H1 (cell line): Measurements from ENCODE around the gene PRR23B. TPM values are rescaled to one million over a fixed set of nuclear protein-coding genes. Genes with fewer than 3 reads are reported as not detected.

Experiments used
- CTCF ChIA-PET: fragments of 300-600 bp; sonication (Branson Sonifier 250); formaldehyde crosslinking; loops from one replicate; lab custom pipeline; 2021; ENCODE audit not compliant: partially characterized antibody; lab: Charles Lee
- POLR2A ChIA-PET: fragments of 300-600 bp; sonication (Branson Sonifier 250); formaldehyde crosslinking; loops from one replicate; lab custom pipeline; 2021; ENCODE audit warnings: inconsistent platforms; ENCODE audit not compliant: partially characterized antibody; lab: Charles Lee
- DNase-seq, 2 experiments: peaks; one replicate each; pipeline versions ENCODE4 v3.0.0 to v3.0.0-alpha.2; 2010 to 2022; ENCODE audit warnings: low spot score in 2 of 2, low read depth in 1 of 2, mixed read lengths in 1 of 2
- FAIRE-seq: peaks from 2 replicates; lab custom pipeline; 2011; peaks lifted over from hg19 to GRCh38; lab: Jason Lieb, UNC
- H2AFZ ChIP-seq: 2 replicates; pipeline ENCODE4 v1.8.1; 2012; ENCODE audit warnings: low read length, inconsistent platforms
- H2AK5ac ChIP-seq: 2 replicates; pipeline ENCODE4 v1.6.1; 2013; ENCODE audit warnings: low read depth, low read length
- H2BK120ac ChIP-seq: replicated peaks from 2 replicates; pipeline ENCODE3; 2013; ENCODE audit warnings: low read depth, low read length, inconsistent platforms
- H2BK12ac ChIP-seq: 2 replicates; pipeline ENCODE4 v1.6.1; 2013; ENCODE audit warnings: low read depth, low read length
- H2BK15ac ChIP-seq: 2 replicates; pipeline ENCODE4 v1.6.1; 2013; ENCODE audit warnings: low read length
- H2BK20ac ChIP-seq: 2 replicates; pipeline ENCODE4 v1.6.1; 2013; ENCODE audit warnings: low read length
- H2BK5ac ChIP-seq: 2 replicates; pipeline ENCODE4 v1.6.1; 2013; ENCODE audit warnings: low read depth, low read length
- H3K14ac ChIP-seq: 2 replicates; pipeline ENCODE4 v1.6.1; 2013; ENCODE audit warnings: inconsistent platforms; ENCODE audit not compliant: insufficient read length
- H3K18ac ChIP-seq: 2 replicates; pipeline ENCODE4 v1.6.1; 2013; ENCODE audit warnings: low read length; ENCODE audit errors: extremely low read depth
- H3K23ac ChIP-seq: 2 replicates; pipeline ENCODE4 v1.6.1; 2013; ENCODE audit warnings: inconsistent platforms; ENCODE audit not compliant: insufficient read length
- H3K23me2 ChIP-seq: 2 replicates; pipeline ENCODE4 v1.6.1; 2013; ENCODE audit warnings: low read depth, low read length
- H3K27ac ChIP-seq: 2 replicates; pipeline ENCODE4 v1.6.1; 2011; ENCODE audit warnings: low read depth, low read length, inconsistent platforms
- H3K27me3 ChIP-seq, 4 experiments: replicated peaks in 1 of 4; 1 replicate in 1 of 4; 2 replicates in 3 of 4; pipeline versions ENCODE4 v1.6.1 to v1.8.1; 2011 to 2013; ENCODE audit warnings: low read length in 3 of 4, mild to moderate bottlenecking in 3 of 4, inconsistent platforms in 2 of 4, mixed read lengths in 2 of 4, moderate library complexity in 1 of 4; ENCODE audit not compliant: control insufficient read depth in 3 of 4, insufficient read depth in 3 of 4; ENCODE audit errors: extremely low read depth in 1 of 4
- H3K36me3 ChIP-seq, 4 experiments: 2 replicates each; pipeline versions ENCODE4 v1.6.1 to v1.8.1; 2011 to 2013; ENCODE audit warnings: mild to moderate bottlenecking in 4 of 4, low read length in 3 of 4, moderate library complexity in 2 of 4, control low read depth in 1 of 4, inconsistent platforms in 1 of 4; ENCODE audit not compliant: insufficient read depth in 4 of 4, control insufficient read depth in 2 of 4
- H3K4ac ChIP-seq: replicated peaks from 2 replicates; pipeline ENCODE3; 2013; ENCODE audit warnings: low read length, low read depth, mixed read lengths, inconsistent platforms; ENCODE audit not compliant: insufficient read length
- H3K4me1 ChIP-seq, 4 experiments: replicated peaks in 1 of 4; 1 replicate in 1 of 4; 2 replicates in 3 of 4; pipeline versions ENCODE4 v1.6.1 to v1.8.1; 2011 to 2013; ENCODE audit warnings: low read length in 3 of 4, inconsistent platforms in 2 of 4, mixed read lengths in 1 of 4; ENCODE audit not compliant: insufficient read depth in 4 of 4, control insufficient read depth in 3 of 4
- H3K4me2 ChIP-seq, 2 experiments: 2 replicates each; pipeline versions ENCODE4 v1.6.1 to v1.8.1; 2011 to 2013; ENCODE audit warnings: low read depth in 2 of 2, low read length in 2 of 2, control low read depth in 1 of 2, inconsistent platforms in 1 of 2, mild to moderate bottlenecking in 1 of 2; ENCODE audit not compliant: insufficient read depth in 1 of 2
- H3K4me3 ChIP-seq, 4 experiments: fragments of 200-600, 300-600 bp in 1 of 4; sonication (generic), shearing (Covaris generic), sonication (Bioruptor Twin) in 1 of 4; 2 replicates each; pipeline versions ENCODE4 v1.5.1 to v1.8.1; 2011 to 2016; ENCODE audit warnings: low read length in 4 of 4, low read depth in 3 of 4, control low read depth in 2 of 4, inconsistent platforms in 2 of 4, mild to moderate bottlenecking in 2 of 4, mixed read lengths in 1 of 4, moderate library complexity in 1 of 4; ENCODE audit not compliant: insufficient read depth in 2 of 4; ENCODE audit errors: extremely low read depth in 1 of 4
- H3K56ac ChIP-seq: replicated peaks from 2 replicates; pipeline ENCODE3; 2013; ENCODE audit warnings: low read depth, mild to moderate bottlenecking, mixed read lengths, low read length, inconsistent platforms; ENCODE audit not compliant: insufficient read length
- H3K79me1 ChIP-seq: 2 replicates; pipeline ENCODE4 v1.6.1; 2013; ENCODE audit warnings: low read depth, low read length, control low read depth
- H3K79me2 ChIP-seq, 2 experiments: 2 replicates each; pipeline versions ENCODE4 v1.6.1 to v1.8.1; 2012 to 2013; ENCODE audit warnings: low read length in 2 of 2, mild to moderate bottlenecking in 2 of 2, inconsistent platforms in 1 of 2; ENCODE audit not compliant: insufficient read depth in 2 of 2, control insufficient read depth in 1 of 2
- H3K9ac ChIP-seq, 4 experiments: replicated peaks in 1 of 4; 1 replicate in 1 of 4; 2 replicates in 3 of 4; pipeline versions ENCODE4 v1.6.1 to v1.8.1; 2011 to 2013; ENCODE audit warnings: low read depth in 3 of 4, low read length in 3 of 4, control low read depth in 2 of 4, mild to moderate bottlenecking in 2 of 4, moderate library complexity in 2 of 4, inconsistent platforms in 1 of 4; ENCODE audit errors: extremely low read depth in 1 of 4
- H3K9me3 ChIP-seq, 2 experiments: 2 replicates each; pipeline versions ENCODE4 v1.6.1 to v1.8.1; 2012 to 2013; ENCODE audit warnings: mild to moderate bottlenecking in 2 of 2, moderate library complexity in 2 of 2, control low read depth in 1 of 2, inconsistent platforms in 1 of 2, low read depth in 1 of 2, low read length in 1 of 2, mixed read lengths in 1 of 2; ENCODE audit not compliant: insufficient read depth in 2 of 2
- H4K20me1 ChIP-seq, 2 experiments: replicated peaks in 1 of 2; 2 replicates each; pipeline versions ENCODE3 to v1.8.1; 2011 to 2013; ENCODE audit warnings: inconsistent platforms in 2 of 2, low read length in 2 of 2, mild to moderate bottlenecking in 1 of 2; ENCODE audit not compliant: insufficient read depth in 2 of 2, control insufficient read depth in 1 of 2
- H4K5ac ChIP-seq: 2 replicates; pipeline ENCODE4 v1.6.1; 2013; ENCODE audit warnings: low read length, low read depth, mixed read lengths, inconsistent platforms; ENCODE audit not compliant: insufficient read length
- H4K8ac ChIP-seq: 2 replicates; pipeline ENCODE4 v1.8.0; 2013; ENCODE audit warnings: mild to moderate bottlenecking, moderate library complexity, low read length, inconsistent platforms; ENCODE audit not compliant: insufficient read depth; ENCODE audit errors: extremely low read depth
- H4K91ac ChIP-seq: replicated peaks from 2 replicates; pipeline ENCODE3; 2013; ENCODE audit warnings: low read length, mixed read lengths, inconsistent platforms; ENCODE audit not compliant: insufficient read length
- KDM4A ChIP-seq: IDR thresholded peaks from one replicate; pipeline ENCODE4 v1.7.1; 2012; ENCODE audit warnings: low read depth, mild to moderate bottlenecking, moderate library complexity, low read length, inconsistent platforms; ENCODE audit not compliant: severe bottlenecking
- MAFK ChIP-seq: IDR thresholded peaks from 2 replicates; pipeline ENCODE4 v1.6.1; 2012; ENCODE audit warnings: low read depth, mild to moderate bottlenecking, improper control_type of control experiment, low read length
- NRF1 ChIP-seq: IDR thresholded peaks from 2 replicates; pipeline ENCODE4 v1.6.1; 2011; ENCODE audit warnings: mild to moderate bottlenecking, low read depth, low read length, improper control_type of control experiment
- whole genome bisulfite sequencing, 2 experiments: shearing (Covaris generic) in 1 of 2; methylation state at CpG; one replicate each; pipeline versions ENCODE4 v1.1.6 to v1.1.7; 2013 to 2015; ENCODE audit warnings: low lambda C conversion rate in 2 of 2, mixed read lengths in 2 of 2, inconsistent platforms in 1 of 2, low coverage in 1 of 2, missing lambda C conversion rate in 1 of 2; ENCODE audit not compliant: insufficient replicate concordance in 2 of 2, insufficient coverage in 1 of 2, insufficient read length in 1 of 2; ENCODE audit errors: extremely low coverage in 1 of 2, missing lambda C conversion rate in 1 of 2; 5-methylcytosine and 5-hydroxymethylcytosine counted together
- polyA plus RNA-seq, 7 experiments: library from polyadenylated mRNA; depleted of rRNA in 3 of 7; stranded (reverse) in 5 of 7; unstranded in 2 of 7; fragments of >200 nt in 5 of 7; fragments of 200-250 nt in 2 of 7; gene quantifications; 1 replicate in 5 of 7; 2 replicates in 1 of 7; 4 replicates in 1 of 7; pipeline versions ENCODE4 v1.2.1 to v1.2.3, GENCODE V29; 2011 to 2013; ENCODE audit warnings: missing spikeins in 2 of 7, mixed read lengths in 2 of 7
- total RNA-seq: library from RNA; stranded (reverse); fragmentation: NEBNext Ultra II Directional; extraction: Animal tissue kit (Norgen Biotek cat#: 25700); gene quantifications from 2 replicates; pipeline ENCODE4 v1.2.1, GENCODE V29; 2021

PRR23B gene
- total and polyA plus RNA-seq, 2 of the 8 experiments (the other 6 are each of a cell fraction or from before 2014, with no cell fraction given) = not detected

GRCh38 chr3:139005356-139005993 lies 15.3 kb downstream of the PRR23B start:
- no peaks in the 10 kb centered on the region for H4K20me1 ChIP-seq
- H2BK20ac ChIP-seq = no peak overlapping the region
- no peak overlapping the region for H2BK120ac ChIP-seq
- no peak overlapping the region for H3K9ac ChIP-seq
- no peaks in the 10 kb centered on the region for H3K27me3 ChIP-seq
- H2BK15ac ChIP-seq = no peak overlapping the region
- H3K23ac ChIP-seq = no peak overlapping the region
- H3K4me3 ChIP-seq = no peak overlapping the region
- DNase-seq = no peak
- H4K91ac ChIP-seq = no peak overlapping the region
- H4K5ac ChIP-seq = no peak overlapping the region
- no peak for FAIRE-seq
- H3K9me3 ChIP-seq = peaks cover 0 to 11% of the 10 kb centered on the region in 2 experiments; a peak in 1 of 4 replicates
- no peak overlapping the region for H3K56ac ChIP-seq
- 0 out of 2 replicates have a peak overlapping the region, but pooled peaks have one; percentile 35 for H4K8ac ChIP-seq
- no peaks in the 10 kb centered on the region for H3K23me2 ChIP-seq
- no peak for TF ChIP-seq KDM4A
- no peak for TF ChIP-seq NRF1
- TF ChIP-seq MAFK = no peak
- no peak overlapping the region for H2BK5ac ChIP-seq
- H3K4me1 ChIP-seq = no peaks in the 10 kb centered on the region
- 94% methylated on average over 42 of the region's 45 CpGs; no CpG with 5 or more reads in 1 of the 2 experiments for WGBS, 2 experiments
- CTCF ChIA-PET = interaction anchor here (1.8 kb wide), 1 partner anchor 106 kb away, joined by 4 read pairs; no protein-coding TSS in a partner anchor
- no peak overlapping the region for H3K4me2 ChIP-seq
- no peaks in the 10 kb centered on the region for H3K79me1 ChIP-seq
- H3K4ac ChIP-seq = no peak overlapping the region
- H3K14ac ChIP-seq = no peak overlapping the region
- H2AK5ac ChIP-seq = no peak overlapping the region
- H3K79me2 ChIP-seq = no peaks in the 10 kb centered on the region
- H3K18ac ChIP-seq = no peak overlapping the region
- H2AFZ ChIP-seq = no peak overlapping the region
- POLR2A ChIA-PET = interaction anchor here (0.9 kb wide), 1 partner anchor 57 kb away, joined by 5 read pairs; no protein-coding TSS in a partner anchor
- H3K36me3 ChIP-seq = no peaks in the 10 kb centered on the region
- H2BK12ac ChIP-seq = no peak overlapping the region
- no peak overlapping the region for H3K27ac ChIP-seq
